AG04450 (cell line): ENCODE measurements around the gene RNGTT. TPM values are rescaled to one million over a fixed set of nuclear protein-coding genes. Genes with fewer than 3 reads are reported as not detected.
A peak's percentile ranks its signal among the peaks of the same experiment; 100 is the strongest.

Source experiments
- CTCF ChIA-PET: fragments of 300-600, 350-600 bp; formaldehyde crosslinking; extraction: SDS; loops from one replicate; lab custom pipeline; 2022; ENCODE audit warnings: antibody characterized with exemption, inconsistent platforms; lab: Charles Lee
- POLR2A ChIA-PET: fragments of 350-600 bp; formaldehyde crosslinking; extraction: SDS; loops from one replicate; lab custom pipeline; 2021; ENCODE audit warnings: antibody characterized with exemption, inconsistent platforms; lab: Yijun Ruan, JAX
- DNase-seq: peaks from one replicate; pipeline ENCODE4 v3.0.0-alpha.2; 2011; ENCODE audit warnings: low read depth, low spot score
- H3K27ac ChIP-seq: one replicate; pipeline ENCODE4 v1.5.1; 2012; ENCODE audit warnings: low read depth, low read length, control low read depth
- H3K27me3 ChIP-seq: one replicate; pipeline ENCODE4 v1.6.0; 2012; ENCODE audit warnings: low read length; ENCODE audit not compliant: control insufficient read depth, insufficient read depth
- H3K4me3 ChIP-seq: 2 replicates; pipeline ENCODE4 v1.5.1; 2011; ENCODE audit warnings: mild to moderate bottlenecking, low read depth, low read length, control low read depth
- H3K9me3 ChIP-seq: 2 replicates; pipeline ENCODE4 v1.5.1; 2012; ENCODE audit warnings: low read length; ENCODE audit not compliant: control insufficient read depth, insufficient read depth
- polyA plus RNA-seq: library from polyadenylated mRNA; depleted of rRNA; stranded (reverse); fragments of >200 nt; gene quantifications from 2 replicates; pipeline ENCODE4 v1.2.3, GENCODE V29; 2011
- TF ChIP-seq, protein P1 (sequence below): IDR thresholded peaks from 2 replicates; pipeline ENCODE4 v1.5.1; 2011; ENCODE audit warnings: low read depth, low read length, control low read depth, inconsistent platforms

The RNGTT gene
- polyA plus RNA-seq, 1 experiment: 11.2 TPM

DNA sequence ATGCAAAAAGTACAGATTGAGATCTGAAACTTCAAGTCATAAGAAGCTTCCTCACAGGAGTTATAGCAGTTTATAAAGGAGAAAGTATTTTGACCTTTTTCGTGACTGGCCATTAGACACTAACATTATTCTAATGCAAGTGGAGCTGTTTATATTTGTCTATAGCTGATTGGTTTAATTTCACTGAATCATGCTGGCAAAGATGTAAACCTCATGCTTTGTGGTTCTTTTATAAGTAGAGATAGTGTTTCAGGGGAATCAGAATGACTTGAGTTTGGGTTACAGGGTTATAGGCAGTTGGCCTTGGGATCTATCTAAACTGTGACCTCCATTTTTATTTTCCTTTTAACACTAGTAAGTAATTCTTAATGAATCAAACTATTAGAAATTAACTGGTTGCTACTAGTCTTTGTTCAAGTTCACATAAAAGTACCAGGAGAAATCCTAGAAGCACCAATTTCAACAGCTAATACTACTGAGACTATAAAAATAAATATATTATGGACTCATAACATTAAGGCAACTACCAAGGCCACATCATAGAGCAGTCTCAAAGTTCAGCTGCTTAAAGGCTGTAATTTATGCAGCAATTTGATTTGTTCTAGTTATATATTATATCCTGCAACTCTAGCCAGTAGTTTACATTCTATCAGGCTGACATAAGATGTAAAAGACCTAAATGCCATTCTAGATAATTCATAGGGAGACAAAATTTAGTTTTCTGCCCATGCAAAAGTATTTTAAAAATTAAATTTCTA is 94.0 kb downstream of the RNGTT start:
- no peaks in the 10 kb centered on the region for H3K27me3 ChIP-seq
- H3K27ac ChIP-seq: no peak overlapping the region
- H3K9me3 ChIP-seq: no peaks in the 10 kb centered on the region
- no peak overlapping the region for H3K4me3 ChIP-seq
- peak; percentile 36 for DNase-seq
- CTCF ChIA-PET: interaction anchor here (0.5 to 6.5 kb wide), 27 partner anchors 8 to 1803 kb away, joined by 3 to 129 read pairs (median 5); no protein-coding TSS in a partner anchor
- TF ChIP-seq, protein P1, sequence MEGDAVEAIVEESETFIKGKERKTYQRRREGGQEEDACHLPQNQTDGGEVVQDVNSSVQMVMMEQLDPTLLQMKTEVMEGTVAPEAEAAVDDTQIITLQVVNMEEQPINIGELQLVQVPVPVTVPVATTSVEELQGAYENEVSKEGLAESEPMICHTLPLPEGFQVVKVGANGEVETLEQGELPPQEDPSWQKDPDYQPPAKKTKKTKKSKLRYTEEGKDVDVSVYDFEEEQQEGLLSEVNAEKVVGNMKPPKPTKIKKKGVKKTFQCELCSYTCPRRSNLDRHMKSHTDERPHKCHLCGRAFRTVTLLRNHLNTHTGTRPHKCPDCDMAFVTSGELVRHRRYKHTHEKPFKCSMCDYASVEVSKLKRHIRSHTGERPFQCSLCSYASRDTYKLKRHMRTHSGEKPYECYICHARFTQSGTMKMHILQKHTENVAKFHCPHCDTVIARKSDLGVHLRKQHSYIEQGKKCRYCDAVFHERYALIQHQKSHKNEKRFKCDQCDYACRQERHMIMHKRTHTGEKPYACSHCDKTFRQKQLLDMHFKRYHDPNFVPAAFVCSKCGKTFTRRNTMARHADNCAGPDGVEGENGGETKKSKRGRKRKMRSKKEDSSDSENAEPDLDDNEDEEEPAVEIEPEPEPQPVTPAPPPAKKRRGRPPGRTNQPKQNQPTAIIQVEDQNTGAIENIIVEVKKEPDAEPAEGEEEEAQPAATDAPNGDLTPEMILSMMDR: no peak
- POLR2A ChIA-PET: interaction anchor here (0.6 to 0.8 kb wide), 3 partner anchors 9 to 396 kb away, joined by 3 to 6 read pairs (median 4); partner anchors contain the start of gene PNRC1

GRCh38 chr6:88867841-88868731 is 95.3 kb downstream of the RNGTT start:
- Histone ChIP-seq H3K27me3 (no peaks in the 10 kb centered on the region), H3K9me3 (no peaks in the 10 kb centered on the region), H3K4me3 (no peak overlapping the region), H3K27ac (no peak overlapping the region)
- no peak for DNase-seq
- TF ChIP-seq, protein P1: no peak
- ChIA-PET CTCF (interaction anchor here (0.6 to 6.5 kb wide), 6 partner anchors 9 to 1801 kb away, joined by 4 to 129 read pairs (median 4); no protein-coding TSS in a partner anchor), POLR2A (no interaction called here)

DNA sequence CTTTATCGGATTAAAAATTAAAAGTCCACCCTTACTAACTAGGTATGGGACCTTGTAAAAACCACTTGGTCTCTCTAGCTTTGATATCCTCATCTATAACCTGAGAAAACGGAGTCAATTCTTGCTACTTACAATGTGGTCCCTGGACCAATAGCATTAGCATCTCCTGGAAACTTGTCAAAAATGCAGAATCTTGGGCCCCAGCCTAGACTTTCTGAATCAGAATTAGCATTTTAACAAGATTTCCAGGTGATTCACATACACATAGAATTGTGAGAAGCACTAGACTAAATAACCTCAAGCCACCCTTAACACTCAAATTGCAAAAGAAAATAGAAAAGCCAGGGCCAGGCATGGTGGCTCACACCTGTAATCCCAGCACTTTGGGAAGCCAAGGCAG is 96.6 kb downstream of the RNGTT start:
- DNase-seq: no peak
- Histone ChIP-seq H3K9me3 (no peaks in the 10 kb centered on the region), H3K27ac (no peak overlapping the region), H3K27me3 (no peaks in the 10 kb centered on the region), H3K4me3 (no peak overlapping the region)
- POLR2A ChIA-PET: no interaction called here
- TF ChIP-seq, protein P1: no peak
- CTCF ChIA-PET: interaction anchor here (0.8 to 1.0 kb wide), 2 partner anchors 86 to 507 kb away, joined by 3 to 4 read pairs; no protein-coding TSS in a partner anchor

- ChIA-PET CTCF (no interaction called here), POLR2A (no interaction called here)
- H3K27me3 ChIP-seq: no peaks in the 10 kb centered on the region
- DNase-seq: no peak
- TF ChIP-seq, protein P1: no peak
- no peaks in the 10 kb centered on the region for H3K9me3 ChIP-seq
- no peak overlapping the region for H3K27ac ChIP-seq
- H3K4me3 ChIP-seq: no peak overlapping the region
Observed at GRCh38 chr6:88865275-88865674, 98.1 kb downstream of the RNGTT start.
